ENCODE measurements around the gene SDHB.

The SDHB gene

DNA sequence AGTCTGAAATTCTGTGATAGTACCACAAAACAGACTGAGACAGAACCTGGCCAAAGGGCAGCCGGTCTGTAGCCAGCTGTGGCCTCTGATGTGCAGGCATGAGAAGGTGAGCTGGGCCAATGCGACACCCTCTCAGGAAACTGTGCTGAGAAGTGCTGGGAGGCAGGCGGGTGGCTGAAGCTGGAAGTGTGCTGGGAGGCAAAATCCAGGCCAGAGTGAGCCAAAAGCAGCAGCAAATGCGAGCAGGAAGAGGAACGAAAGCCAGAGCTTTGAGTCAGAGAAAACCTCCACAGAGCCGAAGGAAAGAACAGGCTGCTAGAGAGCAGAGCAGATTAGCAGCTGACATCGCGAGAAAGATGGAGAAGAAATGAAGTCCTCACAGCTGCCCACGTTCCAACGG lies 31.9 kb downstream of the SDHB start:
- Histone ChIP-seq H3K4me3 (ENCODE audit: low read depth in 1 of 2, low read length in 2 of 2) (no peak overlapping the region), H3K9me3 (ENCODE audit: low read length) (no peaks in the 10 kb centered on the region), H3K9ac (ENCODE audit: low read length) (no peak overlapping the region), H3K4me1 (ENCODE audit: insufficient read depth, low read length) (peaks cover 11% of the 10 kb centered on the region), H3K27me3 (ENCODE audit: control insufficient read depth in 1 of 2, insufficient read depth in 2 of 2, low read length in 2 of 2) (no peaks in the 10 kb centered on the region), H3K27ac (ENCODE audit: low read depth, low read length) (no peak overlapping the region), H3K36me3 (ENCODE audit: insufficient read depth, low read length) (peaks cover 86% of the 10 kb centered on the region)

DNA sequence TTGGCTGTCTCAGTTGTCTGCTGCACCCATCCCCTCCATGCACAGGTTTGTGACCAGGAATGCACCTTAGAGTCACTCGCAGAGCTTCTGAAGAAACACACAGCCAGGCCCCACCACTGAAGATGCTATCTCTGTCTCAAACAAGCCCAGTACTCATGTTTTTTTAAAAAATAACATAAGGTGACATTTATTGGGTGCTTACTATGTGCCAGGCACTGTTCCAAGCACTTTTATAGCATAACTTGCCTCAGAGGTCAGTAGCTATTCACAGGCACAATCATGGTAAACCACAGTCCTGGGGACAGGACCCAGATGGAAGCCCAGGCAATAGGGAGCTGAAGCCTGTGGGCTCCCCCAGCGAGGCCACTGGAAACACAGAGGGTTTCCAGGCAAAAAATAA lies 33.3 kb downstream of the SDHB start:
- no peaks in the 10 kb centered on the region for H3K9me3 ChIP-seq (ENCODE audit: low read length)
- H3K4me3 ChIP-seq (ENCODE audit: low read depth in 1 of 2, low read length in 2 of 2): no peak overlapping the region
- no peak overlapping the region for H3K27ac ChIP-seq (ENCODE audit: low read depth, low read length)
- H3K27me3 ChIP-seq (ENCODE audit: control insufficient read depth in 1 of 2, insufficient read depth in 2 of 2, low read length in 2 of 2): no peaks in the 10 kb centered on the region
- peaks cover 72% of the 10 kb centered on the region for H3K36me3 ChIP-seq (ENCODE audit: insufficient read depth, low read length)
- H3K4me1 ChIP-seq (ENCODE audit: insufficient read depth, low read length): peaks cover 11% of the 10 kb centered on the region
- no peak overlapping the region for H3K9ac ChIP-seq (ENCODE audit: low read length)

DNA sequence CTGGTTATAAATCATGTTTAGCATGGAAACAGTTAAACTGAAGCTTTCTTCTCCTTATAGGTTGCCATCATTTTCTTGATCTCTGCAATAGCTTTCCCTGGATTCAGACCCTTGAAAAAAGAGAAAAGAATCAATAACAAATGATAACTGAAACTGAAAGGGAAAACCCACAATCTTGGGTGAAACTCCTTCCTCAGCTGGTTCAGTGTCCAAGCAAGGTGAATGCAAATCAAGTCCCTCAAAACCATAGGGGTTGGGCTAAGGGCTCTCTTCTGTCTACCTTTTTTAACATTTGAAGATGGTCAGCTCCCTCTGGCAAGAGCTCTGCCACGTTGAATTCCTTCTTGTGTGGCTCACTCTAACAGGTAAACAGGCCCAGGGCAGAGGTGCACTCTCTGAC lies 35.0 kb downstream of the SDHB start:
- Histone ChIP-seq H3K27me3 (ENCODE audit: control insufficient read depth in 1 of 2, insufficient read depth in 2 of 2, low read length in 2 of 2) (no peaks in the 10 kb centered on the region), H3K36me3 (ENCODE audit: insufficient read depth, low read length) (peaks cover 59% of the 10 kb centered on the region)

DNA sequence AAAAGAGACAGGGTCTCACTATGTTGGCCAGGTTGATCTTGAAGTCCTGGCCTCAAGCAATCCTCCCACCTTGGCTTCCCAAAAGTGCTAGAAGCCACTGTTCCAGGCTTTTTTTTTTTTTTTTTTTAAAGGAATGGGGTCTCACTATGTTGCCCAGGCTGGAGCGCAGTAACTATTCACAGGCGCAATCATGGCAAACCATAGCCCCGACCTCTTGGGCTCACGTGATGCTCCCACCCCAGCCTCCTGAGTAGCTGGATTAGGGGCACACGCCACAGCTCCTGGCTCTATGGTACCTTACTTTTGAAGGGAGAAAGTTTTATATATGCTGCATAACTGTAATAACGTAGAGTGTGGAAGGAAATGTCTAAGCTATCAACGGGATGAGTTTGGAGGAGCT lies 36.4 kb downstream of the SDHB start:
- no peak overlapping the region for H3K27ac ChIP-seq (ENCODE audit: low read depth, low read length)
- H3K4me3 ChIP-seq (ENCODE audit: low read depth in 1 of 2, low read length in 2 of 2): no peak overlapping the region
- H3K27me3 ChIP-seq (ENCODE audit: control insufficient read depth in 1 of 2, insufficient read depth in 2 of 2, low read length in 2 of 2): no peaks in the 10 kb centered on the region
- no peaks in the 10 kb centered on the region for H3K9me3 ChIP-seq (ENCODE audit: low read length)
- H3K4me1 ChIP-seq (ENCODE audit: insufficient read depth, low read length): peaks cover 12% of the 10 kb centered on the region
- peaks cover 45% of the 10 kb centered on the region for H3K36me3 ChIP-seq (ENCODE audit: insufficient read depth, low read length)
- no peak overlapping the region for H3K9ac ChIP-seq (ENCODE audit: low read length)

More for the DNA sequence above, 35.0 kb downstream of the SDHB start:
- no peak overlapping the region for H3K4me3 ChIP-seq (ENCODE audit: low read depth in 1 of 2, low read length in 2 of 2)
- peaks cover 11% of the 10 kb centered on the region for H3K4me1 ChIP-seq (ENCODE audit: insufficient read depth, low read length)
- H3K9ac ChIP-seq (ENCODE audit: low read length): no peak overlapping the region
- no peak overlapping the region for H3K27ac ChIP-seq (ENCODE audit: low read depth, low read length)
- H3K9me3 ChIP-seq (ENCODE audit: low read length): no peaks in the 10 kb centered on the region

DNA sequence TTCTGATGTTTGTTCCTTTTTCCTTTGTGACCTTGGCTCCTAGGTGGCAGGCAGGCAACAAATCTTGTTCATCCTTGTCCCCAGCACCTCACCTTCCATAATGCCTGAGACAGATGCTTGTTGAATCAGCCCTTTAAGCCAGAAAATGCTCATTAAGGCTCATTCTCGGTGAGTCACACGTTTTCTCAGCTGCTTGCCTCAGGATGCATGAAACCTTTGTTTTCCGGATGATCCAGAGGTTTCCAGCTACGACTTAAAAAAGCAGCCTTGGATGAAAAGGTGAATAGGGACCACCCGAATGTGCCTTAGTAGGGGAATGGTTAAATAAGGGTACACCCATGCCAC lies 37.5 kb downstream of the SDHB start:
- Histone ChIP-seq H3K4me3 (ENCODE audit: low read depth in 1 of 2, low read length in 2 of 2) (no peak overlapping the region), H3K9ac (ENCODE audit: low read length) (no peak overlapping the region), H3K36me3 (ENCODE audit: insufficient read depth, low read length) (peaks cover 34% of the 10 kb centered on the region), H3K4me1 (ENCODE audit: insufficient read depth, low read length) (peaks cover 17% of the 10 kb centered on the region), H3K27me3 (ENCODE audit: control insufficient read depth in 1 of 2, insufficient read depth in 2 of 2, low read length in 2 of 2) (no peaks in the 10 kb centered on the region), H3K9me3 (ENCODE audit: low read length) (no peaks in the 10 kb centered on the region), H3K27ac (ENCODE audit: low read depth, low read length) (no peak overlapping the region)

DNA sequence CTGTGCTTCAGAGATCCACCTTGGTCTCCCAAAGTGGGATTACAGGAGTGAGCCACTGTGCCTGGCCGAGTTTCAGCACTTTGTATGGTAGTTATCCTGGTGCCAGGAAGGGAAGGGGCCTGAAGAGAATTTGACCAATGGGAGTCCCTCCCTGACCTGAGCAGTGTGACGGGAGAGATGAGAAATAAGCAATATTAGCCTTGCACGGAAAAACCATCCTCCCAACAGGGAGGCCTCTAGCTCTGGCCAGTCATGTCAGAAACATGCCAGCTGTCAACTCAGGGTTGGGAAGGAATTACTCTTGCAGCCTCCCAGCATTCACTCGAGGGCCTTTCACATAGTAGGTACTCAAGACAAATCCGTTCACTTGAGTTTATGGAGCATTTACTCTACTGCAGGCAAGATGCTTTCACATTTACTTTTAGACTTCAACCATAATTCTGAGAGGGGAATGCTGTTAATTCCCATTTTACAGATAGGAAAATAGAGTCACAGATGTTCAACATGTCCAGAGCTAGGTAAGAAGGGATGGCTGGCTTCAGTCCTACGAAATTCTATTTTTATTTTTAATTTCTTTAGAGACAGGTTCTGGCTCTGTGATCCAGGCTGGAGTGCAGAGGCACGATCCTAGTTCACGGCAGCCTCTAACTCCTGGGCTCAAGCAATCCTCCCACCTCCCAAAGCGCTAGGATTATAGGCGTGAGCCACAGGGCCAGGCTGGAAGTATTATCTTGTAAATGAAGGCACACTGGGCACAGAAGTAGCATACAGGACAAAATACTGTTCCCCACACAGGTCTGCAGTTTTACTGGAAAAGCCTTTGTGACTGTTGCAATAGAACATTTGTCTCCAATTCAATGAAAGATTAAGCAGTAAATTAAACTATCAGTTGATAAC lies 38.9 kb downstream of the SDHB start:
- H3K9me3 ChIP-seq (ENCODE audit: low read length): no peaks in the 10 kb centered on the region
- no peak overlapping the region for H3K27ac ChIP-seq (ENCODE audit: low read depth, low read length)
- peaks cover 20% of the 10 kb centered on the region for H3K36me3 ChIP-seq (ENCODE audit: insufficient read depth, low read length)
- H3K4me3 ChIP-seq (ENCODE audit: low read depth in 1 of 2, low read length in 2 of 2): no peak overlapping the region
- H3K4me1 ChIP-seq (ENCODE audit: insufficient read depth, low read length): peaks cover 18% of the 10 kb centered on the region
- no peak overlapping the region for H3K9ac ChIP-seq (ENCODE audit: low read length)
- no peaks in the 10 kb centered on the region for H3K27me3 ChIP-seq (ENCODE audit: control insufficient read depth in 1 of 2, insufficient read depth in 2 of 2, low read length in 2 of 2)

DNA sequence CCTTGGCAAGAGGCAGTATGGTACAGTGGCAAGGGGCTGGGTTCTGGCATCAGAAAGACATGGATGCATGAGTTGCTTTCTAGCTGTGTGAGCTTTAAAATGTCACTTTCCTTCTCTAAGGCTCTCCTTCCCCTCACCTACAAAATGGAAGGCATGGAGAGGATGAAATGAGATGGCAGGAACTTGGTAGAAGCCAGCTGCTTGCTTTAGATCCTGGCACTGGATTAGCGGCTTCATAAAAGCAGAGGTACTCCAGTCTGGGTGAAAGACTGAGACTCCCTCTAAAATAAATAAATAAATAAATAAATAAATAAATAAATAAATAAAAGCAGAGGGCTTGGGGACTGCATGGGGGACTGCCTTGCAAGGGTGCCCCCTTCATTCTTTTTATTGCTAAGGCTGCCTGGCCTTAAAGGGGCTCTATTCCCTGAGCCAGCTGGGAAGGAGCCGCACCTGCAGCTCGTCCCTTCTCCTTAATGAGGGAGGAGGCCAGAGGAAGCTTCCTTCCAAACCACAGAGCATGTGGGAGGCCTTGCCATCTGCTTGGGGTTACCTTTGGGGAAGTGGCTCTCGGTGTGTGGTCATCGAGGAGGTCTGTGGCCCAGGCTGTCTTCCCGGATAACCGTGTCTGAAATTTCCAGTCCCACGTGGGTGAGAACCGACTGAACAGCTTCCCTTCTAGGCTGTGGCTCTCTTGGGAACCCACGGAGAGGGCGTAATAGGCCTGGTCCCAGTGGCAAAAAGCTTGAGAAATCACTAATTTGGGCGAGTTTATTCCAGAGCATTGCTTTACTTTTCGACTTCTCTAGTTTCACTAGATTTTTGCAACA lies 40.1 kb downstream of the SDHB start:
- peaks cover 18% of the 10 kb centered on the region for H3K4me1 ChIP-seq (ENCODE audit: insufficient read depth, low read length)
- no peaks in the 10 kb centered on the region for H3K9me3 ChIP-seq (ENCODE audit: low read length)
- no peak overlapping the region for H3K27ac ChIP-seq (ENCODE audit: low read depth, low read length)
- no peak overlapping the region for H3K9ac ChIP-seq (ENCODE audit: low read length)
- H3K36me3 ChIP-seq (ENCODE audit: insufficient read depth, low read length): peaks cover 9% of the 10 kb centered on the region
- H3K4me3 ChIP-seq (ENCODE audit: low read depth in 1 of 2, low read length in 2 of 2): no peak overlapping the region
- H3K27me3 ChIP-seq (ENCODE audit: control insufficient read depth in 1 of 2, insufficient read depth in 2 of 2, low read length in 2 of 2): no peaks in the 10 kb centered on the region

DNA sequence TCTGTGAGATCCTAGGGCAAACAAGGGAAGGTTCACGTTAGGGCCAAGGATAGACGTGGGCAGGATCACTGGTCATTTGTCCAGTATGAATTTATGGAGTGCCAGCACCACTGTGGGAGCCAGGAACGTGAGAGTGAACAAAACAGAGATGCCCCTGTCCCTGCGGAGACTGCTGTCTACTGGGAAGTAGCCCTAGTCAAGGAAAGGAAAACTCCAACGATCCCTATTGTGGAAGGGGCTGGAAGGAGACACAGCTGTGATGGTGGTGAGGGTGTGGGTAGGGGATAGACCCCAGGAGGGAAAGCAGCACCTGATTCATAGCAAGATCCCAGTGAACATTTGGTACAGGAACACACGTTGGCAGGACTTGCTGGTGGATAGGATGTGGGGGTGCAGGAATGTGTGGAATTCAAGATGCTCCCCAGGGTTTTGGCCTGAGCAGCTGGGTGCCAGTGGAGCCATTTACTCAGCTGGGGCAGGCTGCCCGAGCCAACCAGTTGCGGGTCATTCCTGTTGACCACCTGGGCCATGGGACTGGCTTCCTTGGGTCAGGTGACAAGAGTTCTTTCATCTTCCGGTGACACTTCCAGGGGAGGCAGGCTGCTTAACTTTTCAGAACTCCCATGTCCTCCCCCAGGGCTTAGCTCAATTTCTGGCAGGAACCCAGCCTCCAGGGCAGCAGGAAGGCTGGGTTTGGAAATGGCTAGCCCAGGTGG lies 40.9 kb downstream of the SDHB start:
- Histone ChIP-seq H3K9ac (ENCODE audit: low read length) (no peak overlapping the region), H3K4me3 (ENCODE audit: low read depth in 1 of 2, low read length in 2 of 2) (no peak overlapping the region), H3K27ac (ENCODE audit: low read depth, low read length) (no peak overlapping the region), H3K4me1 (ENCODE audit: insufficient read depth, low read length) (peaks cover 18% of the 10 kb centered on the region), H3K27me3 (ENCODE audit: control insufficient read depth in 1 of 2, insufficient read depth in 2 of 2, low read length in 2 of 2) (no peaks in the 10 kb centered on the region), H3K9me3 (ENCODE audit: low read length) (no peaks in the 10 kb centered on the region), H3K36me3 (ENCODE audit: insufficient read depth, low read length) (peaks cover 5% of the 10 kb centered on the region)

DNA sequence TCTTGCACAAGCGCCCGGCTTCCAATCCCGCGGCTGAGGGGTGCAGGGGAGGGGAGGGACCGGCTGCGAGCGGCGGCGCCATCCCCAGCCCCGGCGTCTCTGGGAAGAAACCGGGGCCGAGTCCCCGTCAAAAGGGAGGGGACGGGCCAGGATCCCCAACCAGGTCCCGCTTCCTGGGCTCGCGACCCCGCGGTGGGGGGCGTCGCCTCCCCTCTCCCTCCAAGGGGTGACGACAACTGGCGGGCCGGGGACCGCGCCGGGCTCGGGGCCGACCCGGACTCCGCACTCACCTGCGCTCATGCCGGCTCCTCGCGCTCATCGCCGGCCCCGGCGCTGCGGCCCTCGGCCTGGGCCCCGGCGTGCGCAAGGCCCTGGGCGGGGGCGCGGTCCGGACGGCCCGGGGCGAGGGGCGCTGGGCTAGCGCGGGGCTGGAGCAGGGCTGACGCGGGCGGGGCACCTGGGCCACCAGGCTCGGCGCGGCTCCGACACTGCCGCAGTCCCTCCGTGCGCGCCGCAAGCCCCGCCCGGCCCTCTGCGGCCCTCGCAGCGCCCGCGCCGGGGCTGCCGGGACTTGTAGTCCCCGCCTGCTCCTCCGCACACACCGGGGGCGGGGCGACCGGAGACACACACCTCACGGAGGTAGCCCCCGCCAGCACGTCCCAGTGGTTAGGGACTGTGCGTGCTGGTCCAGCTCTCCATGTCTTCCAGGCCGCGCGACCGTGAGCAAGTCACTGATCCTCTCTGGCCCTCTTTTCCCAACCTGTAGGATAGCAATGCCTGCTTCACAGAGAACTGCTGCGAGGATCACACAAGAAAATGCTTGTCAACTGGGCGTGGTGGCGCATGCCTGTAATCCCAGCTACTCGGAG lies 42.2 kb downstream of the SDHB start, which contains the start of gene ATP13A2:
Gene ATP13A2 (minus strand): TSS at position 490 of the 869 bp plus-strand sequence. CDS start 190 bp downstream, at position 300.
- Histone ChIP-seq H3K36me3 (ENCODE audit: insufficient read depth, low read length) (no peaks in the 10 kb centered on the region), H3K9ac (ENCODE audit: low read length) (peak within 1 kb of the TSS; percentile 57), H3K4me3 (ENCODE audit: low read depth in 1 of 2, low read length in 2 of 2) (peak within 1 kb of the TSS; percentile 61 to 73), H3K27me3 (ENCODE audit: control insufficient read depth in 1 of 2, insufficient read depth in 2 of 2, low read length in 2 of 2) (no peaks in the 10 kb centered on the region), H3K9me3 (ENCODE audit: low read length) (no peaks in the 10 kb centered on the region), H3K4me1 (ENCODE audit: insufficient read depth, low read length) (peaks cover 18% of the 10 kb centered on the region), H3K27ac (ENCODE audit: low read depth, low read length) (peak within 1 kb of the TSS; percentile 58)

DNA sequence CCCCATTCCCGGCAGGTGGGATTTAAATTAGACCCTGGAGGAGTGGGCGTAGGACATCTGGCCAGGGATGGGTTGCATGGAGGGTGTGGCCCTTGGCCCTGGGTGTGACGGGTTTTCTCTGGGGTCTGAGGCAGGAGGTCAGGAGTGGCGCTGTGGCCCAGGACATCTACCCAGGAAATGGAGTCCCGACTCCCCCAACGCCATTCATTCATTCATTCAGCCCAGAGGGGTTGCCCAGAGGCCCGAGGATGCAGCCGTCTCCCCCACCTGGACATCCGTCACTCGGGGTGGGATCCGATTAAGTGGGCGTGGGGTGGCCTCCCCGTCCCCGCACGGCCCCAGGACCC lies 42.8 kb downstream of the SDHB start:
- Histone ChIP-seq H3K27ac (ENCODE audit: low read depth, low read length) (peak overlapping the region; percentile 58), H3K9ac (ENCODE audit: low read length) (peak overlapping the region; percentile 57)

More for the DNA sequence above, 42.8 kb downstream of the SDHB start:
- no peaks in the 10 kb centered on the region for H3K9me3 ChIP-seq (ENCODE audit: low read length)
- peak overlapping the region; percentile 61 to 73 for H3K4me3 ChIP-seq (ENCODE audit: low read depth in 1 of 2, low read length in 2 of 2)
- H3K36me3 ChIP-seq (ENCODE audit: insufficient read depth, low read length): no peaks in the 10 kb centered on the region
- H3K27me3 ChIP-seq (ENCODE audit: control insufficient read depth in 1 of 2, insufficient read depth in 2 of 2, low read length in 2 of 2): no peaks in the 10 kb centered on the region
- H3K4me1 ChIP-seq (ENCODE audit: insufficient read depth, low read length): peaks cover 18% of the 10 kb centered on the region
